NB4 (cell line): ENCODE data around the gene NSD1.

ENCODE experiments used
- CTCF ChIP-seq: IDR thresholded peaks from one replicate; pipeline ENCODE4 v1.5.1; 2012; ENCODE audit warnings: low read depth, low read length
- MAX ChIP-seq: IDR thresholded peaks from 2 replicates; pipeline ENCODE4 v1.6.1; 2011; ENCODE audit warnings: low read depth, low read length
- MYC ChIP-seq: IDR thresholded peaks from 2 replicates; pipeline ENCODE4 v1.6.1; 2011; ENCODE audit warnings: low read depth, low read length
- POLR2A ChIP-seq: IDR thresholded peaks from 2 replicates; pipeline ENCODE4 v1.6.1; 2011; ENCODE audit warnings: mild to moderate bottlenecking; ENCODE audit not compliant: insufficient read length; ENCODE audit errors: extremely low read depth

GRCh38 chr5:177297922-177298321, 164.3 kb downstream of the NSD1 start:
- TF ChIP-seq POLR2A = no peak
- no peak for TF ChIP-seq CTCF
- TF ChIP-seq MAX = no peak
- no peak for TF ChIP-seq MYC
